HG03460 (cell line): ENCODE data around the gene DPP4.

Source experiments
- ATAC-seq: cut with Tn5 transposase; IDR thresholded peaks from one replicate; pipeline ENCODE4 v1.9.1; 2021; ENCODE audit not compliant: unreplicated experiment

DPP4 gene

GRCh38 chr2:162086904-162087303 lies 12.9 kb upstream of the DPP4 start:
- ATAC-seq, result no peak

- no peak for ATAC-seq
Observed at GRCh38 chr2:162085090-162085891, 11.3 kb upstream of the DPP4 start.

DNA sequence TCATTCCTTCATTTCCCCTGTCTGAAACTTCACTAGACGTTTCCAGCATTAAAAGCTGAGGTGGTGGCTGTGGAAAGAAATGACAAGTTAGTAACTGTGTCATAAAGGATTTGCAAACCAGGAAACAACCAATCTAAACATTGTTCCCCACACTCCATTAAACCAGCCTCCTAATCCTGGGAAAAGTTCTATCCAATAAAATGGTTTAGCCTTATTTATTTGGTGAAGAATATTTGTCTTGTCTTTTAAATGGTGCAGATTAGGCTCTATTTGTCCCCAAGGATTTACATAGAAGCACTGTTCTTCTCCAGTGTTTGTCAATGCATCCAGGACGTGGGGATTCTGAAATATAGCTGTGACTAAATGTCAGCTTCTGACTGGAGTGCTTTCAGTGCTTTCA lies 10.5 kb upstream of the DPP4 start:
- ATAC-seq, result no peak

GRCh38 chr2:162082681-162083080 lies 8.7 kb upstream of the DPP4 start:
- ATAC-seq, result no peak

DNA sequence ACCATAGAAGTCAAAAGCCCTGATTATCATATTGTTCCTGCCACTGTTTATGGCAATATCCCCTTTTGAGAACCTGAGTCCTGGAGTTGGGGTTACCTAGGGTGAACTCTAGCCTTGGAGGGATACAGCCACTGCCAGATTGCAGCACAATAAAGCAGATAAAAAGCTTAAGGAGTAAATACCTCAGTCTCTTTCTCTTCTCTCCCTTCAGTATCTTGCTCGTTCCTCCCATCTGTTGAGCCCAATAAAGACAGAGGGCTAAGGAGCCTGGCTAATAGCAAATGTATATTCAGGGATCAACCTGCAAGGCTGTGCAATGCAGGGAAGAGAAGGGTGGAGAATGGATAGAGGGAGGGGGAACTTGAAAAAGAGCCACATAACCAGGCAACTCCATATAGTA lies 8.0 kb upstream of the DPP4 start:
- no peak for ATAC-seq

- no peak for ATAC-seq
Observed at GRCh38 chr2:162079514-162079913, 5.5 kb upstream of the DPP4 start.

GRCh38 chr2:162075689-162076132 lies 1.7 kb upstream of the DPP4 start:
- ATAC-seq, result no peak

- no peak for ATAC-seq
Observed at GRCh38 chr2:162074928-162075688, 1.1 kb upstream of the DPP4 start.

DNA sequence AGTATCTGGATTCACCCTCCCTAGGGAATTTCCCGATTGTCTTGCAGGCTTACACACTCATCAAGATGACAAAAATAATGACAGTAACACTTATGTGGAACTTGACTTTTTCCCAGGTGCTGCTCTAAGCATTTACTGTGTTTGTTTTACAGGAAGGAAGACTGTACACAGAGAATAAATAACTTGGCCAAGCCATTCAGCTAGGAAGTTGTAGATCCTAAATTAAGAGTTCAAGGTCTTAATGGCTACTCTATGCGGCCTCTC lies 549 bp upstream of the DPP4 start:
- no peak for ATAC-seq

DNA sequence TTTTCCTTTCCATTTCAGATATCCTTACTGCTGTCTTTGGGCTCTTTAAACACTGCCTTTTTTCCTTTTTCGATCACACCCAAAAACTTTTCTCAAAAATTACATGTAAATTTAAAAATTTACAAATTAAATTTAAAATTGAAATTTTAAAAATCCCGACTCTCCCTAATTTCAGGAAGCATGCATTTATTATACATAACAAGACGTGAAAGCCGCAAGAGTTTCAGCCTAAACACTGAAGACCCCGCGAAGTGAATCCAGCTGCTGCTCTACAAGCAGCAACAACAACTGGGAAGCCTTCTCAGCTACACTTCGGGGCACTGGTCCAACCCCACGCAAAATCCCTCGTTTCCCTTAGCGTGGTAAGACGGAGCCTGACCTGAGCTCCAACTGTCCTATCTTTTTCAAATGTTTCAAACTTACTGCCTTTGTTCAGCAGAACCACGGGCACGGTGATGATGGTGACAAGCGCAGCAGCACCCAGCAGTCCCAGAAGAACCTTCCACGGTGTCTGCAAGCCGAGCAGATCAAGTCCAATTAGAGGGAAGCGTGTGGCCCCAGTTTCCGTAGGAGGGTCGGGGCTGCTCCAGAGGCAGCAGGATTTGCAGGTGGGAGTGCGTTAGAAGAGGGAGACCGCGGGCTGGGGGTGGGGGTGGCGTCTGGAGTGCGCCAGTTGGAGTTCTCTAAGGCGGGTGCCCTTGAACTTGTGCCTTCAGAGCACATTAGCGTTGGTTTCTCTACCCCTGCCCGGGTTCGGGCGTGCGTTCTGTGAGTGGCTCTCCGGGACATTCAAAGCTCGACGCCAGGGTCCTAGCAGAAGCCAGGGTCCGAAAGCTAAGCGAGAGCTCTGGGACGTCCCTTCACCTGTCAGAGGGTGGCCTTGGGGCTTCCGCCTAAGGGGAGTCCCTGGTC lies 783 bp downstream of the DPP4 start:
- ATAC-seq, result peak; percentile 5

- peak; percentile 38 for ATAC-seq
Observed at GRCh38 chr2:162072181-162072702, 1.8 kb downstream of the DPP4 start.

GRCh38 chr2:162071001-162071400 lies 3.0 kb downstream of the DPP4 start:
- ATAC-seq, result no peak

GRCh38 chr2:162070228-162070936 lies 3.6 kb downstream of the DPP4 start:
- ATAC-seq, result no peak

GRCh38 chr2:162069267-162069903 lies 4.6 kb downstream of the DPP4 start:
- ATAC-seq, result no peak

DNA sequence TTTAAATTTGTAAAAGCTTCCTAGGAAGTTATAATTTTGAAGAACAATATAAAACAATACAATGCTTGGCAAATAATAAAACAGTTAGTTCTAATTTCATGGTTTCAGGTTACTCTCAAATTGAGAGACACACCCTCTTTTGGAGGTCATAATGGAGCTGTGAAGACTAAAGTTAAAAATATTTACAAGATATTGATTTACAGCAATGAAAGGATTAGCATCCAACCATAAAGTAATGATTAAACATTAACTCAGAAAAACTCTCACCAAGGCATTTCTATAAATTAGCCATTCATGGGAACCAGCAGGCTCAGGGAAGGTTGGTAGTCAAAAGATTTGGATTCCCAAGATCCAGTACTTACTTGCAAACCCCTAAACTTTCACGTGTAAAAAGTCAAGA lies 6.4 kb downstream of the DPP4 start:
- no peak for ATAC-seq

- ATAC-seq, result no peak
Observed at GRCh38 chr2:162065767-162066166, 8.2 kb downstream of the DPP4 start.

DNA sequence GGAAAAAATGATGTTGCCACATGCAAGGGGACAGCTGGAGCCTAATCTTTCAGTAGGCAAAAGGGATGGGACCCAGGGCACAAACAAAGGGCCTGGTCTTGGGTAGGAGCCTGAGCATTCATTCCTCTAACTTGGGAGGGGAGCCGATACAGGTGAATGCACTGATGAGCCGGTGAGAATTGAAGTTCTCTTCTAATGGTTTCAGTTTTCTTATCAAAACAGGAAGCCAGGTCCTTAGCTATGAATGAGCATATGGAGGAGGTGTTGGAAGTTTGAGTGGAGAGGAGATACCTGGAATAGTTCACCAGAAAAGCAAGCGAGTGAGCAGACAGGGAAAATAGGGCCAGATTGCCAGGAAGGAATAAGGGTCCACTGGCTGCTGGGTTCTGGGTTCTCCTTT lies 10.1 kb downstream of the DPP4 start:
- peak; percentile 41 for ATAC-seq

DNA sequence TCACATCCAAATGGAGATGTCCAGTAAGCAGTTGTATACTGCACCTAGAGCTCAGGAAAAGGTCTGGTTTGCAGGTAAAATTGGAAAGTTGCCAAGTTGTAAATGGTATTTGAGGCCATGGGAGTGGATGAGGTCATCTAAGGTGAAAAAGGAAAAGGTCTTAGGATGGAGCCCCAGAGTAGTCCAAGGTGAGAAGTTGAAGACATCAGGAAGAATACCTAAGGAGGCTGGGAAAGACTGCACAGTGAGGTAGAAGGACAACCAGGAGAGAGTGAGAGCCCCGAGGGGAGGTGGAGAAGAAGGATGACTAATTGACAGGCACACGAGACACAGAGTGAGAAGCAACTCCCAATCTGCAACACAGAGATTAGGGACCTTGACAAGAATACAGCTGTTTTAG lies 10.7 kb downstream of the DPP4 start:
- ATAC-seq, result no peak

DNA sequence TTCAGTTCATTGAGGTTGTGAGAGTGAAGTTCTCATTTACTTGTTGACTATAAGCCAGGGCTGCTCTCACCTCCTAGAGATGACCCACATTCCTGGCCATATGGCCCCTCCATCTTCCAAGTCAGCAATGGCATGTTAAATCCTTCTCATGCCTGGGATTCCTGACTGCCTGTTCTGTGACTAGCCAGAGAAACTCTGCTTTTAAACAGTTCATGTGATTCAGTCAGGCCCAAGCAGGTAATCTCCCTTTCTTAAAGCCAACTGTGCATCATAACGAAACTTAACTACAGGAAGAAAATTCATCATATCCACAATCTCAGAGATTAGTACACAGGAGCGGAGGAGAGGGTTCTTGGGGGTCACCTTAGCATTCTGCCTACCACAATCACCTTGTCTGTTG lies 11.5 kb downstream of the DPP4 start:
- no peak for ATAC-seq

- ATAC-seq, result no peak
Observed at GRCh38 chr2:162061021-162061420, 13.0 kb downstream of the DPP4 start.
